Astrocyte of the cerebellum (primary cell): ENCODE results near the gene CTNNAL1.

ENCODE experiments used
- DNase-seq: peaks from one replicate; pipeline ENCODE4 v3.0.0-alpha.2; 2011; ENCODE audit warnings: low read depth
- H3K4me3 ChIP-seq: 2 replicates; pipeline ENCODE4 v1.5.1; 2011; ENCODE audit warnings: mild to moderate bottlenecking, low read depth, low read length, moderate library complexity
- in situ Hi-C: cut with HindIII; loops from 2 replicates; pipeline ENCODE4 v1.10.0; 2017; ENCODE audit warnings: low sequenced_read_pairs
- TF ChIP-seq, protein P1 (sequence below): IDR thresholded peaks from 2 replicates; pipeline ENCODE4 v1.5.1; 2012; ENCODE audit warnings: low read length, low read depth, moderate library complexity, mild to moderate bottlenecking; ENCODE audit errors: missing control alignments

The CTNNAL1 gene

GRCh38 chr9:109001275-109001676 lies 12.0 kb downstream of the CTNNAL1 start:
- peak; percentile 60 for DNase-seq
- no peak overlapping the region for H3K4me3 ChIP-seq
- TF ChIP-seq, protein P1, sequence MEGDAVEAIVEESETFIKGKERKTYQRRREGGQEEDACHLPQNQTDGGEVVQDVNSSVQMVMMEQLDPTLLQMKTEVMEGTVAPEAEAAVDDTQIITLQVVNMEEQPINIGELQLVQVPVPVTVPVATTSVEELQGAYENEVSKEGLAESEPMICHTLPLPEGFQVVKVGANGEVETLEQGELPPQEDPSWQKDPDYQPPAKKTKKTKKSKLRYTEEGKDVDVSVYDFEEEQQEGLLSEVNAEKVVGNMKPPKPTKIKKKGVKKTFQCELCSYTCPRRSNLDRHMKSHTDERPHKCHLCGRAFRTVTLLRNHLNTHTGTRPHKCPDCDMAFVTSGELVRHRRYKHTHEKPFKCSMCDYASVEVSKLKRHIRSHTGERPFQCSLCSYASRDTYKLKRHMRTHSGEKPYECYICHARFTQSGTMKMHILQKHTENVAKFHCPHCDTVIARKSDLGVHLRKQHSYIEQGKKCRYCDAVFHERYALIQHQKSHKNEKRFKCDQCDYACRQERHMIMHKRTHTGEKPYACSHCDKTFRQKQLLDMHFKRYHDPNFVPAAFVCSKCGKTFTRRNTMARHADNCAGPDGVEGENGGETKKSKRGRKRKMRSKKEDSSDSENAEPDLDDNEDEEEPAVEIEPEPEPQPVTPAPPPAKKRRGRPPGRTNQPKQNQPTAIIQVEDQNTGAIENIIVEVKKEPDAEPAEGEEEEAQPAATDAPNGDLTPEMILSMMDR: no peak
- in situ Hi-C loops: no loop called here

DNA sequence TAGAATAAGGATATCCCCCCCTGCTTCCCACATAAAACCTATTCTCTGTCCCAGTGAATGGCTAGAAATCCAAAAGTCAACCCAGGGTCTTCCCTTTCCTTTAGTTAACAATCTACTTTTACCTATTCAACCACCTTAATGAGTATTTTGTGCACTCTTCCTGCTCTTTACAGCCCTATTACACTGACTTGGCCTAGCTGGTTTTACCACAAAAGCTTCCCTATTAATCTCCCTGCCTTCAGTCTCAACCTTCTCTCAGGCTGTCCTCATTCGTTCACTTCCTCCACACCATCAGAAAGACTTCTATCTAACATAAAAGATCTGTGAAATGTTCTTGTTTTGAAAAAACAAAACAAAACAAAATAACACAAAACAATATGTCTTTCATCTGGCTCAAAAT lies 16.2 kb downstream of the CTNNAL1 start:
- DNase-seq: no peak
- H3K4me3 ChIP-seq: no peak overlapping the region
- TF ChIP-seq, protein P1: no peak
- in situ Hi-C loops: no loop called here

GRCh38 chr9:108996643-108997042 lies 16.7 kb downstream of the CTNNAL1 start:
- TF ChIP-seq, protein P1: no peak
- no peak overlapping the region for H3K4me3 ChIP-seq
- in situ Hi-C loops: no loop called here
- DNase-seq: no peak

DNA sequence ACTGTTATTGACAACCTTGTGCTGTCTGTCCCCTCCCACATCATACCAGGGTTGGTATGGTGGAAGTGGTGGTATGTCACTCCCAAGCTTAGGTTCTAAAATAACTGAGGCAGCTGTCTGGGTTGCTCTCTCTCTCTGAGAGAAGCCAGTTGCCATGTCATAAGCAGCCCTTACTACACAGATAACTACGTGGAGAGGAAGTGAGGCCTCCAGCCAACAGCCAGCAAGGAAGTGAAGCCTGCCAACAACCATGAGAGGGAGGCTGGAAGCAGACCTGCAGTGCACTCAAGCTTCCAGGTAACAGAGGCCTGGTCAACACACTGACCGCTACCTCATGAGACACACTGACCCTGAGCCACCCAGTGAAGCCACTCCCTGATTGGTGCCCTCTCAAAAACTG lies 18.6 kb downstream of the CTNNAL1 start:
- DNase-seq: no peak
- no peak overlapping the region for H3K4me3 ChIP-seq
- TF ChIP-seq, protein P1: no peak
- in situ Hi-C loops: no loop called here

- TF ChIP-seq, protein P1: no peak
- DNase-seq: no peak
- no peak overlapping the region for H3K4me3 ChIP-seq
- in situ Hi-C loops: no loop called here
Observed at GRCh38 chr9:108991479-108991878, 21.8 kb downstream of the CTNNAL1 start.

DNA sequence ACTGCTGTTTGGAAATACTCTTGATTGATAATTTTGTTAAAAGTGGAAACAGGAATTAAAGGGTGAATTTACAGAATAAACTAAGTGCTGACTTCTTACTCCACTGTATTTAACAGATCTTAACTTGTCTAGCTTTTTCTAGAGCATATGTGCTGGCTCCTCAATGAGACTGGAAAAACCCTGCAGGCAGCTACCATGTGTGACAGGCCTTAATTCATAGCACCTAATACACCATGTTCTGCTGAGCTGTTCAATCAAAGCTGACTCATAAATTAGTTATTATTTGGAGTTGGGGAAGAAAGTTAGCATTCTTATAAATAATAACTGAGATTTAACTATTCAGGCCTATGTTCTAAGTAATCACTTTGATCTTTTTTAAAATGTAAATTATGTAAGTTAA lies 29.4 kb downstream of the CTNNAL1 start:
- in situ Hi-C loops: no loop called here
- no peak overlapping the region for H3K4me3 ChIP-seq
- DNase-seq: no peak
- TF ChIP-seq, protein P1: no peak

DNA sequence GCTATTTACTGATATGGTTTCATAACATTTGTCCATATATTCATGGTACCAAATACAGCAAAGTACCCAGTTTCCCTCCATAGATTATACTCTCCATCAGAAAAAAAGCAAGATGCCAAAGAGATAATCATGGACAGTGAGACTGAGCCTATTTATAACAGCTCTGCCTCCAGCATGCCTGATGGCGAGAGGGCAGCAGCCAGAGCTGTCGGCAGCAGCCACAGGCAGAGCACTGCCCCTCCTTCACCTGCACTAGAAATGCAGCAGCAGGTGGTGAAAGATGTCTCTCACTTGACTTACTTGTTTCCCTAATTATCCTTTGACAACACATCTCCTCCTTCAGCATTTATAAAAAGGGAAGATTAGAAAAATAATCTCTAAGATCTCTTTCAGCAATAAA lies 32.4 kb downstream of the CTNNAL1 start:
- in situ Hi-C loops: no loop called here
- DNase-seq: no peak

More for the DNA sequence above, 32.4 kb downstream of the CTNNAL1 start:
- TF ChIP-seq, protein P1: no peak
- H3K4me3 ChIP-seq: no peak overlapping the region
